SK-N-MC (cell line): ENCODE measurements around the gene IAPP.

Experiments
- FOXP2 ChIP-seq: optimal IDR thresholded peaks from 2 replicates; pipeline ENCODE3; 2011; ENCODE audit warnings: mild to moderate bottlenecking, moderate library complexity; ENCODE audit not compliant: insufficient read depth; ENCODE audit errors: extremely low read length, control extremely low read depth
- POLR2AphosphoS5 ChIP-seq: IDR thresholded peaks from 2 replicates; pipeline ENCODE4 v1.6.1; 2012; ENCODE audit warnings: mild to moderate bottlenecking, low read depth, low read length, borderline replicate concordance

GRCh38 chr12:21416511-21417121 is 43.9 kb downstream of the IAPP start:
- TF ChIP-seq POLR2AphosphoS5 (no peak), FOXP2 (no peak)
